Neural cell (in vitro differentiated cells): ENCODE results near the gene KCNE1. TPM values are rescaled to one million over a fixed set of nuclear protein-coding genes. Genes with fewer than 3 reads are reported as not detected.

Experiments used
- H2AFZ ChIP-seq: fragments of 200-600, 300-800 bp; sonication (generic), shearing (Covaris generic); 2 replicates; pipeline ENCODE4 v1.6.0; 2014; ENCODE audit warnings: low read depth, mild to moderate bottlenecking, antibody characterized with exemption, low read length, moderate library complexity
- H3F3A ChIP-seq: fragments of 200-600 bp; shearing (Covaris generic); 2 replicates; pipeline ENCODE4 v1.6.1; 2016; ENCODE audit warnings: mild to moderate bottlenecking, moderate library complexity, mixed read lengths, antibody characterized with exemption, low read length; ENCODE audit not compliant: insufficient read depth, poor library complexity, severe bottlenecking
- H3K27ac ChIP-seq: fragments of 200-600, 300-800 bp; sonication (generic), shearing (Covaris generic); 2 replicates; pipeline ENCODE4 v1.5.1; 2014; ENCODE audit warnings: mild to moderate bottlenecking, low read length, moderate library complexity
- H3K27me3 ChIP-seq: fragments of 300-800, 200-600 bp; sonication (generic), shearing (Covaris generic); 2 replicates; pipeline ENCODE4 v1.6.0; 2014; ENCODE audit warnings: mild to moderate bottlenecking, low read depth, low read length, moderate library complexity; ENCODE audit not compliant: insufficient read depth
- H3K36me3 ChIP-seq: fragments of 300-800, 200-600 bp; sonication (generic), shearing (Covaris generic); 2 replicates; pipeline ENCODE4 v1.5.1; 2014; ENCODE audit warnings: mild to moderate bottlenecking, antibody characterized with exemption, low read length, moderate library complexity; ENCODE audit not compliant: insufficient read depth
- H3K4me2 ChIP-seq: fragments of 300-800, 200-600 bp; sonication (generic), shearing (Covaris generic); 2 replicates; pipeline ENCODE4 v1.6.0; 2014; ENCODE audit warnings: mild to moderate bottlenecking, low read length
- H3K4me3 ChIP-seq: fragments of 300-800, 200-600 bp; sonication (generic), shearing (Covaris generic); 2 replicates; pipeline ENCODE4 v1.5.1; 2014; ENCODE audit warnings: mild to moderate bottlenecking, low read length, moderate library complexity
- H3K79me2 ChIP-seq: fragments of 200-600 bp; shearing (Covaris generic); replicated peaks from 2 replicates; pipeline ENCODE4 v1.6.0; 2014; ENCODE audit warnings: mild to moderate bottlenecking, low read length, moderate library complexity; ENCODE audit not compliant: insufficient read depth
- H3K9ac ChIP-seq: fragments of 300-800, 200-600 bp; sonication (generic), shearing (Covaris generic); 2 replicates; pipeline ENCODE4 v1.6.1; 2016; ENCODE audit warnings: mild to moderate bottlenecking, low read length, mixed read lengths
- H3K9me2 ChIP-seq: fragments of 200-600 bp; shearing (Covaris generic); 2 replicates; pipeline ENCODE4 v1.6.1; 2016; ENCODE audit warnings: mild to moderate bottlenecking, low read length, mixed read lengths; ENCODE audit not compliant: insufficient read depth
- H3K9me3 ChIP-seq: fragments of 200-600, 300-800 bp; sonication (generic), shearing (Covaris generic); 2 replicates; pipeline ENCODE4 v1.6.1; 2016; ENCODE audit warnings: mild to moderate bottlenecking, mixed run types, low read length, moderate library complexity, mixed read lengths
- H4K20me1 ChIP-seq: fragments of 200-600 bp; shearing (Covaris generic); 2 replicates; pipeline ENCODE4 v1.6.1; 2016; ENCODE audit warnings: mild to moderate bottlenecking, mixed run types; ENCODE audit not compliant: insufficient read depth
- EP300 ChIP-seq: fragments of 450-650 bp; conservative IDR thresholded peaks from 2 replicates; pipeline ENCODE4 v1.6.1; 2014; ENCODE audit warnings: antibody characterized with exemption, mild to moderate bottlenecking, moderate library complexity; ENCODE audit not compliant: poor library complexity, severe bottlenecking
- EZH2 ChIP-seq: fragments of 200-600, 300-800 bp; shearing (Covaris generic), sonication (generic); IDR thresholded peaks from 2 replicates; pipeline ENCODE4 v1.6.1; 2014; ENCODE audit warnings: antibody characterized with exemption, low read length, borderline replicate concordance, mild to moderate bottlenecking; ENCODE audit not compliant: insufficient read depth, poor library complexity, severe bottlenecking
- MXI1 ChIP-seq: fragments of 450-650 bp; conservative IDR thresholded peaks from 2 replicates; pipeline ENCODE4 v1.6.1; 2014; ENCODE audit warnings: antibody characterized with exemption, mild to moderate bottlenecking; ENCODE audit not compliant: poor library complexity, severe bottlenecking
- POLR2AphosphoS5 ChIP-seq: IDR thresholded peaks from 2 replicates; pipeline ENCODE4 v1.6.1; 2012
- RAD21 ChIP-seq: fragments of 450-650 bp; conservative IDR thresholded peaks from 2 replicates; pipeline ENCODE4 v1.6.1; 2014; ENCODE audit warnings: antibody characterized with exemption, mild to moderate bottlenecking, moderate library complexity
- SMC3 ChIP-seq: fragments of 450-650 bp; conservative IDR thresholded peaks from 2 replicates; pipeline ENCODE4 v1.6.1; 2014; ENCODE audit warnings: antibody characterized with exemption, mild to moderate bottlenecking, moderate library complexity; ENCODE audit not compliant: poor library complexity
- TAF1 ChIP-seq: IDR thresholded peaks from 2 replicates; pipeline ENCODE4 v1.6.1; 2012; ENCODE audit warnings: low read depth
- polyA plus RNA-seq: library from polyadenylated mRNA; depleted of rRNA; stranded (reverse); fragments of >200 nt; gene quantifications from 2 replicates; pipeline ENCODE4 v1.2.3, GENCODE V29; 2014
- TF ChIP-seq, protein P1 (sequence below): IDR thresholded peaks from 2 replicates; pipeline ENCODE4 v1.6.1; 2012; ENCODE audit warnings: borderline replicate concordance
- TF ChIP-seq, protein P2 (sequence below): fragments of 450-650 bp; IDR thresholded peaks from 2 replicates; pipeline ENCODE4 v1.5.1; 2014; ENCODE audit warnings: antibody characterized with exemption, mild to moderate bottlenecking, moderate library complexity; ENCODE audit not compliant: poor library complexity, severe bottlenecking

The KCNE1 gene
- polyA plus RNA-seq, 1 donor from 2014 or later, result not detected

DNA sequence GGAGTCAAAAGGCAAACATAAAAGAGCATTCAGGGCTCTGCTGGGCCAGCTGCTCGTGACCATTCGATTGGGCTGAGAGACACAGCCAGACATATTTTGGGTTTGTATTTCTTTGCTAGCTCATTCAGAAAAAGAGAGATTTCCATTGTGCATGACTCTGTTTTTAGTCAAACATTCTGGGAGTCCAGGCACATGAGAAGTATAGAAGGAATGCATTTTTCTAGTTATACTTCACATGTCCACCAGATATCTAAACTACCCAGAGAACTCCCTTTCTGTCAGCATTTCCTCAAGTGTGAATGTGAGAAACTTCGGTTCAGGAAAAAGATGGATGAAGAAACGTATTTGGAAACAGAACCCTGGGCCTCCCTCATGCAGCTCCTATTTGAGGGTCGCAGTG is 6.3 kb upstream of the KCNE1 start:
- Histone ChIP-seq H2AFZ (no peak overlapping the region), H3K27ac (no peak overlapping the region), H3F3A (no peaks in the 10 kb centered on the region), H3K4me3 (no peak overlapping the region), H3K9me2 (no peaks in the 10 kb centered on the region), H4K20me1 (no peaks in the 10 kb centered on the region), H3K79me2 (no peaks in the 10 kb centered on the region), H3K9me3 (no peaks in the 10 kb centered on the region), H3K36me3 (peaks cover 9% of the 10 kb centered on the region), H3K4me2 (no peak overlapping the region), H3K27me3 (no peaks in the 10 kb centered on the region), H3K9ac (no peak overlapping the region)
- TF ChIP-seq POLR2AphosphoS5, result no peak

DNA sequence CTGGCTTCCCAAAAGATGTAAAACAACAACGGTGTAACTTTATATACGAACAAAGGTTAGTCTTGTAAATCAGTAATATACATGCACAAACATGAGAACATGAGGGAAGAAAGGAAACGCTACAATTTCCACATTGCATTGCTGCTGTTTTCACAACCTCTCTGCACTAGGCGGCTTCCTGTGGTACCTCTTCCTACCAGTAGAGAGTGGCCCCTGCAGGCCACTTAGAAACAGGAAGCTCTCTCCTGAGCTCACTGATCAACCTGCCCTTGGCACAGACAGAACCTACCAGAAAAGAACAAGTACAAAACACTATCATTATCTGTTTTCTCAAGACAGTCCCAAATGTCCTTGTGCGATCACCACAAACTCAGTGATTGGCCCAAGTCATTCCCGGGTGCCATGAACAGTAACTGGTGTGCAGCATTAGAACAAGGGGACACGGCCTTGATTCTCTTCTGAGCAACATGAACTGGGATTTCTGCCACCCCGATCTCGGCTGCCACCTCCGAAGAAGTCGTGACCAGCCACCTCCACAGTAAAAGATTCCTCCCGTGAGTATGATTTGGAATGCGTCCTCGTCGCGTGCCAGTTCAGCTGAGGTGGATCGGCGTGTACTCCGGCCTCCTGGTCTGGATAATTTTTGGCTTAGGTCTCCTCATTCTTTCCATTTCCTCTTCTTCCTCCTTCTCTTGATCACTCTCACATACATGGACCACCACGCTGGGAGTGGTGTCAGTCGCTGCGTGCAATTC is 5.7 kb upstream of the KCNE1 start:
- no peak for TF ChIP-seq POLR2AphosphoS5
- TF ChIP-seq SMC3, result no peak
- TF ChIP-seq TAF1, result no peak
- no peak for TF ChIP-seq MXI1
- no peak for TF ChIP-seq EP300
- TF ChIP-seq, protein P1, sequence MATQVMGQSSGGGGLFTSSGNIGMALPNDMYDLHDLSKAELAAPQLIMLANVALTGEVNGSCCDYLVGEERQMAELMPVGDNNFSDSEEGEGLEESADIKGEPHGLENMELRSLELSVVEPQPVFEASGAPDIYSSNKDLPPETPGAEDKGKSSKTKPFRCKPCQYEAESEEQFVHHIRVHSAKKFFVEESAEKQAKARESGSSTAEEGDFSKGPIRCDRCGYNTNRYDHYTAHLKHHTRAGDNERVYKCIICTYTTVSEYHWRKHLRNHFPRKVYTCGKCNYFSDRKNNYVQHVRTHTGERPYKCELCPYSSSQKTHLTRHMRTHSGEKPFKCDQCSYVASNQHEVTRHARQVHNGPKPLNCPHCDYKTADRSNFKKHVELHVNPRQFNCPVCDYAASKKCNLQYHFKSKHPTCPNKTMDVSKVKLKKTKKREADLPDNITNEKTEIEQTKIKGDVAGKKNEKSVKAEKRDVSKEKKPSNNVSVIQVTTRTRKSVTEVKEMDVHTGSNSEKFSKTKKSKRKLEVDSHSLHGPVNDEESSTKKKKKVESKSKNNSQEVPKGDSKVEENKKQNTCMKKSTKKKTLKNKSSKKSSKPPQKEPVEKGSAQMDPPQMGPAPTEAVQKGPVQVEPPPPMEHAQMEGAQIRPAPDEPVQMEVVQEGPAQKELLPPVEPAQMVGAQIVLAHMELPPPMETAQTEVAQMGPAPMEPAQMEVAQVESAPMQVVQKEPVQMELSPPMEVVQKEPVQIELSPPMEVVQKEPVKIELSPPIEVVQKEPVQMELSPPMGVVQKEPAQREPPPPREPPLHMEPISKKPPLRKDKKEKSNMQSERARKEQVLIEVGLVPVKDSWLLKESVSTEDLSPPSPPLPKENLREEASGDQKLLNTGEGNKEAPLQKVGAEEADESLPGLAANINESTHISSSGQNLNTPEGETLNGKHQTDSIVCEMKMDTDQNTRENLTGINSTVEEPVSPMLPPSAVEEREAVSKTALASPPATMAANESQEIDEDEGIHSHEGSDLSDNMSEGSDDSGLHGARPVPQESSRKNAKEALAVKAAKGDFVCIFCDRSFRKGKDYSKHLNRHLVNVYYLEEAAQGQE, result no peak
- no peak for TF ChIP-seq EZH2
- TF ChIP-seq, protein P2, sequence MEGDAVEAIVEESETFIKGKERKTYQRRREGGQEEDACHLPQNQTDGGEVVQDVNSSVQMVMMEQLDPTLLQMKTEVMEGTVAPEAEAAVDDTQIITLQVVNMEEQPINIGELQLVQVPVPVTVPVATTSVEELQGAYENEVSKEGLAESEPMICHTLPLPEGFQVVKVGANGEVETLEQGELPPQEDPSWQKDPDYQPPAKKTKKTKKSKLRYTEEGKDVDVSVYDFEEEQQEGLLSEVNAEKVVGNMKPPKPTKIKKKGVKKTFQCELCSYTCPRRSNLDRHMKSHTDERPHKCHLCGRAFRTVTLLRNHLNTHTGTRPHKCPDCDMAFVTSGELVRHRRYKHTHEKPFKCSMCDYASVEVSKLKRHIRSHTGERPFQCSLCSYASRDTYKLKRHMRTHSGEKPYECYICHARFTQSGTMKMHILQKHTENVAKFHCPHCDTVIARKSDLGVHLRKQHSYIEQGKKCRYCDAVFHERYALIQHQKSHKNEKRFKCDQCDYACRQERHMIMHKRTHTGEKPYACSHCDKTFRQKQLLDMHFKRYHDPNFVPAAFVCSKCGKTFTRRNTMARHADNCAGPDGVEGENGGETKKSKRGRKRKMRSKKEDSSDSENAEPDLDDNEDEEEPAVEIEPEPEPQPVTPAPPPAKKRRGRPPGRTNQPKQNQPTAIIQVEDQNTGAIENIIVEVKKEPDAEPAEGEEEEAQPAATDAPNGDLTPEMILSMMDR, result no peak
- no peak for TF ChIP-seq RAD21
- no peak overlapping the region for H2AFZ ChIP-seq

DNA sequence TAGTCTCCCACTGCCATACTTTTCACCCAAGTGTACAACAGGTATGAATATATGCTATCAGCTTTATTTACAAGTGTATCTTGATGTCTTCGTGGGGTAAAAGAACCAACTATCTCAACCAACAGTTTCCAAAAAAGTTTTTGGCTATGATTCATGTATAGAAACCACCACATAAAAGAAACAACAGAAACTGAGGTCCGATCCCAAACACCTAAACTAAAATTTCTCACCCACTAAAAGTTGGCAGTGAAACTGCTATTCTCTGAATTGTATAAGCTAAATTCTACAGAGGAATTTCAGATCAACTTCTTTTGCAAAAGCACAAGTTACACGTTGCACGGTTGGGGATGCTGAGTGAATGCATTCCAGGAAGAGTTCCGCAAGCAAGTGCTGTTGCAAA is 5.0 kb upstream of the KCNE1 start:
- no peak overlapping the region for H3K9ac ChIP-seq
- no peak overlapping the region for H2AFZ ChIP-seq
- H4K20me1 ChIP-seq, result no peaks in the 10 kb centered on the region
- no peak overlapping the region for H3K4me3 ChIP-seq
- H3K9me2 ChIP-seq, result no peaks in the 10 kb centered on the region
- TF ChIP-seq EP300, result no peak
- TF ChIP-seq POLR2AphosphoS5, result no peak
- TF ChIP-seq, protein P1, result no peak
- TF ChIP-seq RAD21, result no peak
- no peak for TF ChIP-seq MXI1
- no peak for TF ChIP-seq SMC3
- no peaks in the 10 kb centered on the region for H3F3A ChIP-seq
- peaks cover 9% of the 10 kb centered on the region for H3K36me3 ChIP-seq
- H3K27ac ChIP-seq, result no peak overlapping the region
- no peak overlapping the region for H3K4me2 ChIP-seq
- no peaks in the 10 kb centered on the region for H3K27me3 ChIP-seq
- H3K79me2 ChIP-seq, result no peaks in the 10 kb centered on the region
- no peaks in the 10 kb centered on the region for H3K9me3 ChIP-seq

More for the DNA sequence above, 5.7 kb upstream of the KCNE1 start:
- Histone ChIP-seq H3F3A (no peaks in the 10 kb centered on the region), H3K36me3 (peaks cover 9% of the 10 kb centered on the region), H3K27ac (no peak overlapping the region), H3K4me3 (no peak overlapping the region), H3K79me2 (no peaks in the 10 kb centered on the region), H3K4me2 (no peak overlapping the region), H3K9me3 (no peaks in the 10 kb centered on the region), H4K20me1 (no peaks in the 10 kb centered on the region), H3K9me2 (no peaks in the 10 kb centered on the region), H3K9ac (no peak overlapping the region), H3K27me3 (no peaks in the 10 kb centered on the region)
